ES-I3 (cell line): ENCODE results near the gene TMEM242.

ENCODE experiments used
- H3K36me3 ChIP-seq: 2 replicates; pipeline ENCODE4 v1.6.1; 2013; ENCODE audit warnings: mild to moderate bottlenecking, low read length, control low read depth, moderate library complexity; ENCODE audit not compliant: insufficient read depth
- H3K4me1 ChIP-seq: 2 replicates; pipeline ENCODE4 v1.6.1; 2013; ENCODE audit warnings: mild to moderate bottlenecking, control low read depth, low read length; ENCODE audit not compliant: insufficient read depth
- H3K9ac ChIP-seq: 2 replicates; pipeline ENCODE4 v1.6.1; 2013; ENCODE audit warnings: low read depth, mild to moderate bottlenecking, low read length, moderate library complexity
- H3K9me3 ChIP-seq: 2 replicates; pipeline ENCODE4 v1.6.1; 2013; ENCODE audit warnings: mild to moderate bottlenecking, low read length, moderate library complexity; ENCODE audit not compliant: control insufficient read depth, insufficient read depth

TMEM242 gene

DNA sequence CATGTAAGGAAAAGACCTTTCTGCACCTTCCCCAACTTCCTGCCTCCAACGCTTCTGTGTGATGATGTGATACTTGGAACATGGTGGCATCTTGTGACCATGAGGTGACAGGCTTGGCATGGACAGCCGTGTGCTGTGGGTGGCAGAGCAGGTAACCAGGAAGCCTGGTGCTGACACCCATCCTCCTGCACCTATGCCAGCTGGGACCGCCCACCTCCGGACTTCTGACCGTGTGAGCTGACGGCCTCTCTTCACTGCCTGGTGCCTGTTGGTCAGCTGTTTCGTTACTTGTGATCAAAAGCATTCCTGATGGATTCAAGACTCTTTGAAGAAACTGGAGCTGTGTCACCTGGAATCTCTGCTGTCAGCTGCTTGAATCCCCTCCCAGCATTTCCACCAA is 70.3 kb downstream of the TMEM242 start:
- H3K9me3 ChIP-seq, result no peaks in the 10 kb centered on the region
- no peak overlapping the region for H3K9ac ChIP-seq
- no peaks in the 10 kb centered on the region for H3K4me1 ChIP-seq
- no peaks in the 10 kb centered on the region for H3K36me3 ChIP-seq

DNA sequence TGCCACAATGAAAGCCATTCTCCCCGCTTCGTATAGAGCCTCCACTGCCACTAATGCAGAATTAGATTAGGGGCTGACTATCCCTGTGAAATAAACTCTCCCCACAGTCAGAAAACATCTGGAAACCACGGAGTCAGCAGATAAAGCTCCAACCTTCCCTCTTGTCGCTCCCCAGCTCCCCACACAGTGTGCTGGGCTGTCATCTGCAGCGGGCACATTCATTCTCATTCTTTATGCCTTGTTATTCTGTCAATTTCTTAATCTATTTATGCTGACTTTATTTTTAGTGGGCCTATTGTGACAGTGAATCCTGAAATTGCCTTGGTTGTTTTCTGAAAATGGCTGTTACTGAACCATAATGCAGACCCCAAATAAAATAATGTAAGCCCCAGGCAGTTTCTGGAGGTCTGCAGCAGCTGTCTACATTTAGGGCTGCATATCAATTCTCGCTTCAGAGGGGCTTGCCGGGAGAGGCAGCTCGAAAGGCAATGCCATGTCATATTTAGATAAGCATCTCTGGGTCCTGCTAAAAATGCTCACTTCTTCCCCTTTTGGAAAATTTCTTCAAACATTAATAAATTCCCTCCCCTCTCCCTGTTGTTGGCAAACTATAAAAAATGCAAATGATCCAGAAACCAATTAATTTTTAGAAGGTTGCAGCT is 71.6 kb downstream of the TMEM242 start:
- peaks cover 1% of the 10 kb centered on the region; the same call in 1 of the 2 replicates for H3K4me1 ChIP-seq
- H3K36me3 ChIP-seq, result no peaks in the 10 kb centered on the region
- no peak overlapping the region for H3K9ac ChIP-seq
- no peaks in the 10 kb centered on the region for H3K9me3 ChIP-seq

DNA sequence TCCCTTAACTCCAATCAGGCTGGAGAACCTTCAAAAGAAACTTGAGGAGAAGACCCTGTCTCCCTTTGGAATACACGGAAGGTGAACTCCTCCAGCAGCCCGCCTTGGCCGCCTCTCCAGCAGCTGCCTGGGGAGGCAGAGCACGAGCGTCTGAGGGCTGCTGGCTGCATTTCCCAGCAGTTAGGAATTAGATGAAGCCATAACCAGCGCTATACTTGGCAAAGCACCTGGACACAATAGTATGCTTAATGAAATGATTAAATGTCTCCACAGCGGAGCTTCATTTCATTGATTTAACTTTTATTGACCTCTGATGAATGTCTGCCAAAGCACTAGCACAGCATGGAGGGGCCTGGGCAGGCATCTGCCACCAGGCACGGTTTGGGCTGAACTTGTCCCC is 73.5 kb downstream of the TMEM242 start:
- H3K36me3 ChIP-seq, result no peaks in the 10 kb centered on the region
- H3K9ac ChIP-seq, result no peak overlapping the region
- peaks cover 3% of the 10 kb centered on the region; the same call in 1 of the 2 replicates for H3K4me1 ChIP-seq
- H3K9me3 ChIP-seq, result no peaks in the 10 kb centered on the region

DNA sequence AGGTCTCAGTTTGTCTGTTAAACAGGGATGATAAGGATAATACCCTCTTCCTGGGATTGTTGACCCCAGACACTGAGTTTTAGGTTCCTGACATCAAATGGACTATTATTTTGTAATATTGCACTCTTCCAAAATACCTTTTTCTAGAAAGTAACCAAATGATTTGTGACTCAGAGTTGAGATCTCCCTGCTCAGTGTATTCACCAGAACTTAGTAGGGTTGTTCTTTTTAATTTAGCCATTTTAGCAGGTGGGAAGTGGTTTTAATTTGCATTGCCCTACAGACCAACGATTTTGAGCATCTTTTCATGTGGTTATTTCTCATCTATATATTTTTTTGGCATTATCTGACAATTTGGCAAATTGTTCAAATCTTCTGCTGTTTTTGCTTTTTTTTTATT is 75.1 kb downstream of the TMEM242 start:
- no peaks in the 10 kb centered on the region for H3K9me3 ChIP-seq
- H3K36me3 ChIP-seq, result no peaks in the 10 kb centered on the region
- peaks cover 3% of the 10 kb centered on the region; the same call in 1 of the 2 replicates for H3K4me1 ChIP-seq

DNA sequence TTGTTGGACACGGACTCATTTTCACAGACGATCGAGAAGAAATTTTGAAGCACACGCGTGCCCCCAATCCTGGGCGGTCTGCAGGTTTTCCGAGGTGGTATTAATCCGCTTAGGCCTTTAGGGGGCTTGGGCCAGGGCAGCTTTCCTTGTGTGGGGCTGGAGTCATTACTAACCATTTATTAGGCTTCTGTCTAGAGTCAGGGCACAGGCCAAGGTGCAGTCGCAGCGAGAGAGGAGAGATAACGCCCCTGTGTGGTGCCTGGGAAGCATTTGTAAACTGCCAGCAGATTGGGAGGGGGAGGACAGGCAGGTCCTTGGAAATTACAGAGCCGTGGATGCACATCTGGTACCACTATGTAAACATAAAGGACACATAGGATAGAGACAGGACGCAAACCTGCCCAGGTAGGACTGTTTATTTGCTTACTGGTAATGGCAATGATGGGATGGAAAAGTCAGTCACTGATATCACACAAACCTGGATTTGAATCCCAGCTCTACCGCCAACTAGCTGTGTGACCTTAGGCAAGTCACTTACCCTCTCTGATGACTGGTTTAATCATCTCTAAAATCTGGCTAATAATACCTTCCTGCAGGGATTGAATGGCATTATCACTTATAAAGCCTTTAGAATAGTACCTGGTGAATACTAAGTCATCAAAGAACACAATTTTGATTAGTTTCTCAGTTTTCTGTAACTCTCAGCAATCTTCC is 76.4 kb downstream of the TMEM242 start:
- peaks cover 3% of the 10 kb centered on the region; the same call in 1 of the 2 replicates for H3K4me1 ChIP-seq
- no peak overlapping the region for H3K9ac ChIP-seq
- H3K36me3 ChIP-seq, result no peaks in the 10 kb centered on the region
- no peaks in the 10 kb centered on the region for H3K9me3 ChIP-seq

More for the DNA sequence above, 75.1 kb downstream of the TMEM242 start:
- no peak overlapping the region for H3K9ac ChIP-seq

DNA sequence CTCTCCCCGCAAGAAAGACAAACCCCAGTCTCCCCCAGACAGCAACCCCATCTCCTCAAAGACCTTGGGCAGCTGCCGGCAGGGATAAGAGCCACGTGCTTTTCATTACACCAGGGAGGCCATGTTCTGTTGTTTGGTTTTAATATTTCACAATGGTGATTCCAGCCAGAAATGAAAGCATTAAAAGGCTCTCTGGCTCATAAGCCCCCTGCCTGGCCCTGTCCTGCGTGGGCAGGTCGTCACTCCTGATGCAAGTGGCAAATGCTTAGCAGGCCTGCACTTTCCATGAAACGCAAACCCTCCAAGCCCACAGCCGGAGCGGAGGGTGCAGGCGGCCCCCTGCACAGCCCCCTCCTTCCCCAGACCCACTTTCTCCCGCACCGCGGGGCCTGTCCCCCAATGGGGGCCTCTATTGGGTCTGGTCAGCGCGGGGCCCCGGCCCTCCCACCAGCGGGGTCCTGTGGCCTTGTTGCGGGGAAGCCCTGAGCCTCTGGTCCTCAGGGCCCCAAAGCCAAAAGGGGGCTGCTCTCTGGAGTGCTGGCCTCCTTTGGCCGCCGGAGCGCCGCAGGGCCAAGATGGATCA is 77.2 kb downstream of the TMEM242 start:
- no peaks in the 10 kb centered on the region for H3K36me3 ChIP-seq
- peaks cover 3% of the 10 kb centered on the region; the same call in 1 of the 2 replicates for H3K4me1 ChIP-seq
- H3K9ac ChIP-seq, result no peak overlapping the region
- no peaks in the 10 kb centered on the region for H3K9me3 ChIP-seq

DNA sequence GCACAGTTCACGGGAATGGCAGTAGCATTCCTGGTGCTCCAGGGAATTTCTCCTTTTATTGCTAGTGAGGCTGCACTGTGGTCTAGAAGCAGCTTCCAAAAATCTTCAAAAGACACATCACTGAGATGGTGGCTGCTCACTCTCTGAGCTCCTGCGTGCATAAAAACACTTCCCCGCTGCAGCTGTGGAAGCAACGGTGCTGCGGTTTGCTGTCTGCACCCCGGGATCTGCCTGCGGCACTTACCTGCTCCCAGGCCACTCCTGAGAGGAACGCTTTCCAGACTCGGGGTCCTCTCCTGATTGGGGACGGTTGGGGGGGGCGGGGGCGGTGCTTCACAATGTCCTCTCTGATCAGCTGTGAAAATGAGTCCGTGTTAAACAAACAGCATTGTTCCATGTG is 77.9 kb downstream of the TMEM242 start:
- peaks cover 6% of the 10 kb centered on the region; the same call in 1 of the 2 replicates for H3K4me1 ChIP-seq
- no peaks in the 10 kb centered on the region for H3K9me3 ChIP-seq
- H3K9ac ChIP-seq, result no peak overlapping the region
- no peaks in the 10 kb centered on the region for H3K36me3 ChIP-seq

DNA sequence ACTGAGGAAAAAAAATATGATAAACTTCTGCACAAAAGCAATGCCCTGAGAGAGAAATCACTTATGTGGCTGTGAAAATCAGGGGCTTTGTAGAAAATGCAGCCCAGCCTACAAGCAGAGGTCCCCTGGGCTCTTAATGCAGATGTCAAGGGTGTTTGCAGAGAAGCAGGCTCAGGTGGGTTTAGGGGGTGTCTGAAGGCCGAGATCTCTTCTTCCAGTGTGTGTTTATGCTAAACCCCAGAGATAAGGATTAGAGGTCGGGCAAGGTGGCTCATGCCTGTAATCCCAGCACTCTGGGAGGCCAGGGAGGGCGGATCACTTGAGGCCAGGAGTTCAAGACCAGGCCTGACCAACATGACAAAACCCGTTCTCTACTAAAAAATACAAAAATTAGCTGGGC is 78.5 kb downstream of the TMEM242 start:
- H3K9ac ChIP-seq, result no peak overlapping the region
- H3K36me3 ChIP-seq, result no peaks in the 10 kb centered on the region
- H3K4me1 ChIP-seq, result peaks cover 13% of the 10 kb centered on the region; the same call in 1 of the 2 replicates
- no peaks in the 10 kb centered on the region for H3K9me3 ChIP-seq

DNA sequence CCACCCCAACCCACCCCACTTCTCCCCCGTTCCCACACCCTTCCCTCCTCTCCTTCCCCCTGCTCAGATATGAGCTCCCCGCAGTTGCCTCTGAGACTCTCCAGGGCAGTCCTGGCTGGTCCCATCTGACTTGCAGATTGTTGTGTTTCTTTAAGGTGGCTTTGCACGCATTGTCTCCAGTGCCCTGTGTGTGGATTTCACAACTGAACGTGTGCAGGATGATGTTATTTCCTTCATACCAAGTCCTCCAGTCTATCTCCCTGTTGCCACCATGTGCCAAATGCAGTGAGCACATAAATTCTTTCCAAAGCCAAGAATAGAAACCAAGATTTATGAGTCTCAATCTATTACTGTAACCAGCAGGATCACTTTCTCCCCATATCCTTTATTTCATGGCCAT is 79.1 kb downstream of the TMEM242 start:
- H3K4me1 ChIP-seq, result peaks cover 17% of the 10 kb centered on the region
- H3K36me3 ChIP-seq, result no peaks in the 10 kb centered on the region
- H3K9me3 ChIP-seq, result no peaks in the 10 kb centered on the region
- H3K9ac ChIP-seq, result no peak overlapping the region

DNA sequence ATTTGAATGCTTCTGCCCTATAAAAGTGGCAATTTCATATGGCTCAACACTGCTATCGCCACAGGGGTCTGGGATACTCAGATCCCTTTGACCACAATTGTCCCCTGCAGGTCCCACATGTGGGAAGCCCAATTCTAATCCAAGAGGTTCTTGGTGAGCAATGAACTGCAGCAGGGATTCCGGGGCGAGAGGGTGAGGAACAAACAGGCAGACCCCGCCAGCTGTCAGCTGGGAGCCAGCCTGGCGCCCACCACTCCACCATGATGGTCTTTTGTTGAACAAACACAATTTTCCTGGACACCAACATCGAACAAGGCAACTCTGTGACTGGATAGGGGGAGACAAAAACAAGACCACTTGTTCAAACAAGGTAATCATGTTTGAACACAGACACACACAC is 80.5 kb downstream of the TMEM242 start:
- H3K4me1 ChIP-seq, result peaks cover 17% of the 10 kb centered on the region
- H3K36me3 ChIP-seq, result no peaks in the 10 kb centered on the region
- H3K9me3 ChIP-seq, result no peaks in the 10 kb centered on the region
- H3K9ac ChIP-seq, result no peak overlapping the region

DNA sequence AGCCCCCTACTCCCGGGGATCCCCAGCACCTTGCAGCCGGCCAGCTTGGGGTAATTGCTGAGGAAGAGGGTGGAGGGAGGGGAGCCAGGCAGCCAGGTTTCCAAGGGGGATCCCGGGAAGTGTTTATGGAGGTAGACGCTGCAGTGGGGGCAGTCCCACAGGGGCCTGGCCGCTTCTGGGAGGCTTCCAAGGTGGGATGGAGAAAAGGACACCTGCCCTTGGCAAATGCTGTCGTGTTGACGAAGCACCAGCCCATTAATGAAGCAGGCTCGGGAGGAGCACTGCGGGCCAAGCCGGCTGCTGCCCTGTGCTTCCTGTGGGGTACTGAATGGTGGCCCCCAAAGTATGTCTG is 82.4 kb downstream of the TMEM242 start:
- H3K9ac ChIP-seq, result no peak overlapping the region
- H3K4me1 ChIP-seq, result peaks cover 14% of the 10 kb centered on the region
- no peaks in the 10 kb centered on the region for H3K9me3 ChIP-seq
- no peaks in the 10 kb centered on the region for H3K36me3 ChIP-seq

DNA sequence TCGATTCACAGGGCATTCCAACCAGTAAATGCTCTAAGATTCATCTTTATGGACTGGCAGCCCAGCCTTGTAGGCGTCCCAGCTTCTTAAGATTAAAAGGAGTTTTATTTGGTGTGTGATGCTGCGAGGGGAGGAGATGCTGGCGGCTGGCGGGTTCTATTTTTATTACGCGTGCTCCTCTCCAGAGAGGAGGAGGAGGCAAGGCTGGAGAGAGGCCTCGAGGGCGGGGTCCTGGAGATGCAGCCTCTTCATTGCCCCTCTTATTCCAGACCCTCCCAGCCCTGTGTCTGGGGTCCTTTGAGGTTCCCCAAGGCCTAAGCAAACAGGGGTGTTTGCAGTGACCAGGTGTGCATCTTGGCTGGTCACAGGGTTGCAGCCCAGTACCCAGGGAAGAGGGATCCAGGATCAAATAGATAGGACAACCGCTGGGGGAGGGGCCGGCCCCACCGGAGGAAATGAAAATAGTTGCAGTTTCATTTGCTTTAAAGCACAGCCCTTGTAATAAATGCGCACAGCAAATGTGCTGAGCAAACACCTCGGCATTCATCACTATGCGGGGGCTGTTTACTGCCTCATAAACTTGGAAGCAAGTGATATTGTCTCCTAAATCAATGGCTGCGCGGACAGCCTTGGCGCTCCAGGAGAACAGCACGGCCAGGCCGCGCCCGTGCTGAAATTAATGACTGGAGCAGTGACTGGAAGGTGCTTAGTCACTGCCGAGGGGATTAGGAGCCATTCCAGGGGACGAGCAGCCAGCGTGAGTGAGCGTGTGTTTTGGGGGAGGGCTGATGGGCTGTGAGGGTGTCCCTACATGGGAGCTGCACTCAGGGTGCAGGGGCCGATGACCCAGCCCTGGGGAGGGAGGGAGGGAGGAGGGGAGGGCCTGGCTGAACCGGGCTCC is 83.0 kb downstream of the TMEM242 start:
- H3K4me1 ChIP-seq, result peaks cover 14% of the 10 kb centered on the region
- no peak overlapping the region; the same call in 1 of the 2 replicates for H3K9ac ChIP-seq
- no peaks in the 10 kb centered on the region for H3K36me3 ChIP-seq
- no peaks in the 10 kb centered on the region for H3K9me3 ChIP-seq

DNA sequence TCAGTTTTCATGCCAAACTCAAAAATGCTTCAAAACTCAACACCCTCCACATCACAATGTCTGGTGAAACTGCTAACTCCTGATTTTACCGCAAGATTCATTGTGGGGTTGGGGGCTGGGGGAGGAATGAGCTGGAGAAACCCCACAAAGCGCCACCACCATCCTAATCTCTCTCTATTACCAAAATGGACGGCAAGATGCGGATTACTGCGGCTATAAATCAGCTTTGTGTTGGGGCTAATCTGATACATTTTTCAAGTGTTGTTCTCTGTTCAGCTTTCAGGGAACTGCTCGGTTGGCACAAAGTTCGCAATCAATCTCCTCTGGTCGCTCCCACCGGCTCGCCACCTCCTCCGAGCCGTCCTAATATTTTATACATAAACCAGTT is 83.7 kb downstream of the TMEM242 start:
- no peak overlapping the region for H3K9ac ChIP-seq
- H3K4me1 ChIP-seq, result peaks cover 14% of the 10 kb centered on the region
- no peaks in the 10 kb centered on the region for H3K9me3 ChIP-seq
- H3K36me3 ChIP-seq, result no peaks in the 10 kb centered on the region
